PC-9 (cell line): Measurements from ENCODE around the gene EIF5A.

ENCODE experiments used
- CTCF ChIP-seq: fragments of 200-600 bp; sonication (generic); conservative IDR thresholded peaks from 2 replicates; pipeline ENCODE4 v1.6.1; 2017; ENCODE audit warnings: mixed run types, antibody characterized with exemption, mild to moderate bottlenecking, moderate library complexity
- EZH2 ChIP-seq: fragments of 200-600 bp; sonication (generic); IDR thresholded peaks from 2 replicates; pipeline ENCODE4 v1.8.0; 2017; ENCODE audit warnings: antibody characterized with exemption, low read depth

DNA sequence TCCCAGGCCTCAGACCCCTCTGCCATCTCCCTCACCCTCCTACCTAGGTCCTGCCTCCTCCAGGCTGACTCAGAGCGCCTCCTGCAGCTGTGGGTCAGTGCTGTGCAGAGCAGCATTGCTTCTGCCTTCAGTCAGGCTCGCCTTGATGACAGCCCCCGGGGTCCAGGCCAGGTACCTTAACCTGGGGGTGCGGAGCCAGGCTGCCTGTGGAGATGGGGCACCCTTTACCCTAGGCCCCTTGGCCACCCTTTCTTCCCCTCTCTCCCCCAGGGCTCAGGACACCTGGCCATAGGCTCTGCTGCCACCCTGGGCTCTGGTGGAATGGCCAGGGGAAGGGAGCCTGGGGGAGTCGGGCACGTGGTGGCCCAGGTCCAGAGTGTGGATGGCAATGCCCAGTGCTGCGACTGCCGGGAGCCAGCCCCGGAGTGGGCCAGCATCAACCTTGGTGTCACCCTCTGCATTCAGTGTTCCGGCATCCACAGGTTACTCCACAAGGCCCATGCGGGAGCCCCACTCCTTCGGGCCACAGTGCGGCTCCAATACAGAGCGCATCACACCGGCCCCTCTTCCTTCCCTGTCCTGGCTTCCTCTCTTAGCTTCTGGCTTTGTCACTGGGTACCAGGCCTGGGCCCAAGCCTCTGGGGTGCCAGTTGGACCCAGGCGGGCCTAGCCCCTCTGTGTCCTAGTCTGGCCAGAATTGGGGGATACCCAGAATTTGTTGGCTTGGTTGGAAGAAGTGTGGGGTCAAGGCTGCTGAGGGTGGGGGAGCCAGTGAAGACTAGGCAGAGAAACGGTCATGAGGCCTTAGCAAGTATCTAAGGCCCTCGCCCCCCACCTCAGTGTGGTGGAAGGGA, 39.6 kb downstream of the EIF5A start:
- TF ChIP-seq CTCF (no peak), EZH2 (no peak)
